Suppressor macrophage (primary cell): ENCODE results near the gene ATRNL1.

Experiments
- DNase-seq, 4 experiments: peaks; one replicate each; pipeline ENCODE4 v3.0.0-alpha.2; 2020 to 2022

Gene ATRNL1

DNA sequence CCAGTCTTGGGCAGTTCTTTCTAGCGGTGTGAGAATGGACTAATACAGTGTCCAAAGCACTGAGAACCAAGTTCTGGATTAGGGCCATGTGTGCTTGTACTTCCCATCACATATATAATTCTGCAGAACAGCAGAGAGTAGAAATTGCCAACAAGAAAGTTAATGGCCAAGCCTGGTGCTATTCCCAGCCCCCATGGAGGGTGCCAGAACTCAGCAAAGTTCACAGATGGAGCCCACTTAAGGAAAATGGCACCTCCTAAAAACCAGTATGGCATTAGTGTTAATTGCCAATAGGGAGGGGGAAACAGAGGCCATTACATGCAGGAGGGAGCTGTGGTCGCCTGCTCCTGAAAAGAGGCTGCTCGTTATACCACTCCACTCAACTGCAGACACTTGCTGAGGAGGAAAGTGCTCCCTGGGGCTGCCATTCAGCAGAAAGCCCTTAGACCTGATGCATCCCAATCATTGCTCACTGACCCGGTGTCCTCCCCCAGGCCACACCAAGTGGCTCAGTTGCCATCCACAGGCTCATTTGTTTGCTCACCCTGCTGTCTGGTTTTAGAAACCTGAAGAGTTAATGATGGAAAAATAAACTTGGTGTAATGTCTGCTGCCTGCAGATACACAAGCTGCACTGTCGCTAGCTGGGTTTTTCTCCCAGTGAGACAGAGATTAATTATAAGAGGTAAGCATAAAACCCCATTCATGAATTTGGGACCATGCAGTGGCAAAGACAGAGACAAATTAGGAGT lies 899.2 kb downstream of the ATRNL1 start:
- DNase-seq = no peak

DNA sequence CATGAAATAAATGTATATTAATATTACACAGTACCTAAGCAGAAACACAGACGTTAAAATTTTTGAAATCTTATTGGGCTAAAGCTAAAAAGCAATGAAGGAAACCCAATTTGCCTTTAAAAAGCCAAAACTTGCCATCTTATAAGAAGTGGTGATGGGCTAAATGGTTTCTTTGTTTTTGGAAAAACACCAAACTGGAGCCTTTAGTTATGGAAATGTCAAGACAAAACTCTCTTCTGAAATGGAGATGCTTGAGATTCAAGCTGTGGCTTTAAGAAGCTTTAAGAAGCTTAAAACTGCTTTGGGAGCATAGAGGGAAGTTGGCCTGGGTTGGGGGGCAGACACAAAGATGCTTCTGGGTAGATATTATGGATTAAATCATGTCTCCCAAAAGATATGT lies 902.9 kb downstream of the ATRNL1 start:
- DNase-seq = no peak

DNA sequence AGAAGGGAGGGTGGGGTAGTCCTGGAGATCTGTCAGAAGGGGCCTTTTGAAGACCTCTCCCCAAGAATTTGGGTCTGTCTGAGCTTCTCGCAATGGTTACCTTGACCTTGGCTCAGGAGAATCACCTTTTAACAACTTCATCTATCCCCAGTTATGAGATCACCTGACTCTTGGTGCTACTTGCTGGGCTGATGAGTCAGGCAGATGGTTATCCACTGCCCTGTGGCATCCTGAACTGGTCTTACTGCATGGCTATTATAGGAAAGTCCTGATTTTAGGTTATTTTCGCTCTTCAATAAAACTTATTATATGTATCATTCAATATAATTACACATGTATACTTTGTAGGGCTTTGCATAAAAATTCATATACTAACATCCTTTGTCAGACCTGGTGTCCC lies 905.1 kb downstream of the ATRNL1 start:
- DNase-seq = no peak
